Karpas-422 (cell line): ENCODE results near the gene HIGD1A. TPM values are rescaled to one million over a fixed set of nuclear protein-coding genes. Genes with fewer than 3 reads are reported as not detected.

ENCODE experiments used
- DNase-seq: peaks from one replicate; pipeline ENCODE4 v3.0.0-alpha.2; 2015
- H2AFZ ChIP-seq: fragments of 200-600 bp; sonication (generic); 2 replicates; pipeline ENCODE4 v1.6.1; 2014; ENCODE audit warnings: antibody characterized with exemption, low read length, mixed read lengths
- H3K27ac ChIP-seq: fragments of 200-600 bp; sonication (generic); 2 replicates; pipeline ENCODE4 v1.5.1; 2014; ENCODE audit warnings: mild to moderate bottlenecking, low read length, moderate library complexity
- H3K27me3 ChIP-seq: fragments of 200-600 bp; sonication (generic); 2 replicates; pipeline ENCODE4 v1.6.1; 2014; ENCODE audit warnings: low read length, mixed read lengths
- H3K36me3 ChIP-seq: fragments of 200-600 bp; sonication (generic); 2 replicates; pipeline ENCODE4 v1.6.1; 2014; ENCODE audit warnings: low read length, mixed read lengths; ENCODE audit not compliant: insufficient read depth
- H3K4me1 ChIP-seq: fragments of 200-600 bp; sonication (generic); 2 replicates; pipeline ENCODE4 v1.6.1; 2014; ENCODE audit warnings: mild to moderate bottlenecking, low read length, mixed read lengths
- H3K4me2 ChIP-seq: fragments of 200-600 bp; sonication (generic); 2 replicates; pipeline ENCODE4 v1.6.1; 2014; ENCODE audit warnings: low read length, low read depth, mild to moderate bottlenecking; ENCODE audit not compliant: poor library complexity, severe bottlenecking
- H3K4me3 ChIP-seq: fragments of 200-600 bp; sonication (generic); 2 replicates; pipeline ENCODE4 v1.5.1; 2014; ENCODE audit warnings: mild to moderate bottlenecking, antibody characterized with exemption, low read length, mixed read lengths
- H3K79me2 ChIP-seq: fragments of 200-600 bp; sonication (generic); 2 replicates; pipeline ENCODE4 v1.6.1; 2014; ENCODE audit warnings: mild to moderate bottlenecking, low read length, mixed read lengths
- H3K9ac ChIP-seq: fragments of 200-600 bp; sonication (generic); 2 replicates; pipeline ENCODE4 v1.6.0; 2014; ENCODE audit warnings: low read length
- H3K9me2 ChIP-seq: fragments of 200-600 bp; sonication (generic), shearing (Covaris generic); replicated peaks from 2 replicates; pipeline ENCODE4 v1.6.0; 2014; ENCODE audit warnings: mild to moderate bottlenecking, low read length, moderate library complexity; ENCODE audit not compliant: insufficient read depth
- H3K9me3 ChIP-seq: fragments of 300-700, 200-600 bp; sonication (generic); 2 replicates; pipeline ENCODE4 v1.6.1; 2014; ENCODE audit warnings: low read length, mixed read lengths
- H4K20me1 ChIP-seq: fragments of 200-600 bp; sonication (generic); 2 replicates; pipeline ENCODE4 v1.6.1; 2014; ENCODE audit warnings: mild to moderate bottlenecking, antibody characterized with exemption, low read length, low read depth; ENCODE audit not compliant: insufficient read depth
- total RNA-seq: library from RNA; depleted of rRNA; stranded (reverse); fragments of >200 nt; shearing (Covaris generic); gene quantifications from 2 replicates; pipeline ENCODE4 v1.2.3, GENCODE V29; 2014; ENCODE audit warnings: low replicate concordance

Gene HIGD1A
- total RNA-seq, 1 experiment from 2014 or later: 207 TPM

DNA sequence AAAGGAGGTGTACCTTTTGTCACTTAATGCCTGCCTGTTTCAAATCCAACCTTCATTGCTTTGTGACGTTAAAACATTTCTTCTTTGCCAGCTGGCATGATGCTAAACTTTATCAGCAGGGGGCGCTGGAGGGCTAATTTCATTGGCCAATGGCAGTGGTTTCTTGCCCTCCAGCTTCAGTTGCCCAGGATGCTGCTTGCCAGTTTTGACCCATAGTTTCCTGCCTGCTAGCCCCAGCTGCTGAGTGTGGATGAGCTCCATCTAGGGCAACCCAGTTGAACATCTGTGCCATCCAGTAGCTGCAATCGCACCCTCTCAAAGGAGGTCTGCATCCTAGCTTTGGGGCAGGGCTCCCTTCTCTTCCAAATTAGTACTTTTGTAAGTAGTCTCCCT is 27.0 kb upstream of the HIGD1A start:
- Histone ChIP-seq H3K79me2 (no peaks in the 10 kb centered on the region), H3K9me3 (no peaks in the 10 kb centered on the region), H3K9ac (no peak overlapping the region), H3K4me3 (no peak overlapping the region), H3K9me2 (no peaks in the 10 kb centered on the region), H3K4me2 (no peak overlapping the region), H3K36me3 (no peaks in the 10 kb centered on the region), H2AFZ (no peak overlapping the region), H4K20me1 (no peaks in the 10 kb centered on the region), H3K4me1 (no peaks in the 10 kb centered on the region), H3K27ac (no peak overlapping the region), H3K27me3 (no peaks in the 10 kb centered on the region)
- DNase-seq: peak; percentile 93

DNA sequence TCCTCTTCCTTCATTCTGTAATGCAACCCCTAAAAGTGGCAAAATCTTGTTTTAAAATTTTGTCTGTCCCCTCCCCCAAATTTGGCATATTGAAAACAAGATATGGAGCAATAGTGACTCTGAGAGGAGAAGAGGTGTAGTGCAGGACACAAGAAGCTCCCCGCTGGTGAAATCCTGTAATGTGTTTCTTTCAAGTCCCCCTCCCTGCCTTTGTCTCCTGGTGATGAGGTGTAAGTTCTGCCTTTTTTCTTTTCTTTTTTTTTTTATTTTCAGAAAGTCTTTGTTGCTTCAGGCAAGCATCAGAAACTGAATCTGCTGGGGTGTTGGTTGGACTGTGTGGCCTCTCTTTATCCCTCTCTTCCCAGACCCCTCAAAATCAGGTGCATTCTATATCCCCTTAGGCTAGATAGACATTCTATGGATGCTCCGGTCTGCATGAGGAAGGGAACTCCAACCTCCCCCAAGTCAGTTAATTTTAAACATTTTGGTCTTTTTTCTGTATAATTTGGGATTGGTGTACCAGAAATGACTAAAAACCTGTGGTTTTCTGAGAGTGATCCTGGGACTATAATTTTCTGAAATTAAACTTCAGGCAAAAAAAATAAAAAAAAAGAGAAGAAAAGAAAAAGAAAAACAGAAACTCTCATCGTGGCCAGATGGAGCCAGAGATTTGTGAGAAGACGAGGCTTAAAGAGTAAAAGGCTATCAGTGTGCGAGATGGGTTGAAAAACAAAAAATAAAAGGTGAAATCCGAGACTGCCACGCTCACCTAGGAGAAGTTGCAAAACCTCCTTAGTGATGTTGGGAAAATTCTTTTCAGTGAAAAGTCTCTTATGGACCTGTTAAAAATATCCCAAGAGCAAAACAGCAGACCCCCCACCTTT is 26.4 kb upstream of the HIGD1A start:
- Histone ChIP-seq H3K4me2 (no peak overlapping the region), H3K9me2 (no peaks in the 10 kb centered on the region), H3K79me2 (no peaks in the 10 kb centered on the region), H2AFZ (no peak overlapping the region), H3K27me3 (no peaks in the 10 kb centered on the region), H3K36me3 (no peaks in the 10 kb centered on the region), H4K20me1 (no peaks in the 10 kb centered on the region), H3K4me1 (no peaks in the 10 kb centered on the region), H3K9ac (no peak overlapping the region), H3K4me3 (no peak overlapping the region), H3K9me3 (no peaks in the 10 kb centered on the region), H3K27ac (no peak overlapping the region)
- peak; percentile 71 for DNase-seq

DNA sequence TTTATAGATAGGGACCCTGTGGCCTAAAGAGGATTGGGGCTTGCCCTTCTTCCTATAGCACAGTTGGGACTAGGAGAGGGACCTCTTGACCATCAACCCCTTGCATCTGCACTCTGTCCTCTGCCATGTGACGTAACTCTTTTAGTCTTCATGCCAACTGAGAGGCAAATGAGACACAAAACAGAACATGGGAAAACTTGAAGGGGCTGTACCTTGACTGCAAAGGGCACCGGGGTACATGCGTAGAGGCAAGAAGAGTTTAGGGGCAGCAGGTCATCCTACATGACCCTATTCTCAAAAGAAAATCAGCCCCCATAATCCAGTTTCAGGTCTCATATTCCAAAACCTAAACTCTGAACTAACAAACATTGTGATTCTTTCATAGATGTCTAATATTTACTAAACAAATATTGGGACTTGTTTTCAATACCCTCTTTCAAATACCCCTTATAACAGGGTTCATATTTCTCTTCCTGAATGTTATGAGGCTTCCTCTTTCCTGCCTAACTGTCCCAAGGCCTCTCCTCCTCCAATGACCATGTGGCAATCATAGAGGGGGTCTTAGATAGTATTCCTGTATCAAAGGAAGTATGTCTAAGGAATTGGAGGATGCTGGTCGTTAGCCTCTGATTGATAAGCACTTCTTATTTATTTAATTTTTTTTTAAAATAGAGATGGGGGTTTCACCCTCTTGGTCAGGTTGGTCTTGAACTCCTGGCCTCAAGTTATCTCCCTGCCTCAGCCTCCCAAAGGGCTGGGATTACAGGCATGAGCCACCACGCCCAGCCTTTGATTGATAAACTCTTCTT is 25.5 kb upstream of the HIGD1A start:
- Histone ChIP-seq H3K9ac (no peak overlapping the region), H3K4me1 (no peaks in the 10 kb centered on the region), H3K9me2 (no peaks in the 10 kb centered on the region), H3K36me3 (no peaks in the 10 kb centered on the region), H3K4me3 (no peak overlapping the region), H3K79me2 (no peaks in the 10 kb centered on the region), H3K27me3 (0 out of 2 replicates have a peak, but pooled peaks cover under 1% of the 10 kb centered on the region), H3K27ac (no peak overlapping the region), H2AFZ (no peak overlapping the region), H3K9me3 (no peaks in the 10 kb centered on the region), H3K4me2 (no peak overlapping the region), H4K20me1 (no peaks in the 10 kb centered on the region)
- no peak for DNase-seq

DNA sequence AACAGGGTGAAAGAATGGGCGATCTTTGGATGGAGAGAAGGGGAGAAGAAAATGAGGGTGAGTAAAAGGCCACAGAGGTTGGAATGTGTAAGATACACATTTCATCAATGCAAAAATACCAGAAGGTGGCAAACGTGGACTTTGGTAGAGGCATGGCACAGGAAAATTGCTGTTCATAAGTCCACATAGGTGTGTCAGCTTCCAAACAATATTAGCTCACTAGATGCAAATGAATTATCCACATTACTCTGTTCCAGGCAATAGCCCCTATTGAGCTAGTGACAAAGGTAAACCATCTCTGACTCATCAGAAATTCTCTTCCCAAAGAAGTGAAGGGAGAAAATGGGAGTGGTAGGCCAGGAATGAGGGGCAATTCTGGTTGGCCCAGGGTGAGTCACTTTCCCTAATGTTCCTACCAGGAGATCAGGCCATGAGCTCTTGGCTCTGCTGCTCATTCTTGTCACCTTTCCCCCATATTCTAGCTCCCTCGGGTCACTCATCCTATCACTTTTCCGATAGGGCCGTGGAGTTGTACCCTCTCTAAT is 24.9 kb upstream of the HIGD1A start:
- no peaks in the 10 kb centered on the region for H3K9me3 ChIP-seq
- no peak overlapping the region for H3K9ac ChIP-seq
- no peak overlapping the region for H3K4me3 ChIP-seq
- no peak overlapping the region for H3K4me2 ChIP-seq
- 0 out of 2 replicates have a peak, but pooled peaks cover 3% of the 10 kb centered on the region for H3K27me3 ChIP-seq
- H3K36me3 ChIP-seq: no peaks in the 10 kb centered on the region
- H2AFZ ChIP-seq: no peak overlapping the region
- H3K9me2 ChIP-seq: no peaks in the 10 kb centered on the region
- no peak overlapping the region for H3K27ac ChIP-seq
- H4K20me1 ChIP-seq: no peaks in the 10 kb centered on the region
- no peaks in the 10 kb centered on the region for H3K79me2 ChIP-seq
- DNase-seq: no peak
- H3K4me1 ChIP-seq: no peaks in the 10 kb centered on the region

DNA sequence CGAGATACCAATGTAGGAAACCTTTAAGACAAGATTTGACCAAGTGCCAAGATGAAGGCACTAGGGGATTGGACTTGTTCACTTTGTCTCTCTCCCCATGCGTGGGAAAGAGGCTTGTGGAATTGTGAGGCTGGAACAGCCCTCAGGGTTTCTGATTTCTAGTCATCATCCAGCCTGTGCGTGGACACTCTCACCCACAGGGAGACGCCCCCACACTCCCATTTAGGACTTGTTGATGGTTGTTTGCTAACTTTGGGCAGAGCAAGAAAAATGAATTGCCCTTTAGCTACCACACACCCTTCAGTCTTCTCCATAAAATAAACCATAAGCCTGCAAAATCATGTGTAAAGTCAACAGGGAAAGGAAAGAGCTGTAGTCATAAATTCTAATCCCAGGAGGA is 23.4 kb upstream of the HIGD1A start:
- Histone ChIP-seq H2AFZ (no peak overlapping the region), H3K27me3 (0 out of 2 replicates have a peak, but pooled peaks cover 3% of the 10 kb centered on the region), H3K4me1 (no peaks in the 10 kb centered on the region), H3K4me3 (no peak overlapping the region), H4K20me1 (no peaks in the 10 kb centered on the region), H3K36me3 (no peaks in the 10 kb centered on the region), H3K79me2 (no peaks in the 10 kb centered on the region), H3K9me3 (no peaks in the 10 kb centered on the region), H3K27ac (no peak overlapping the region), H3K9me2 (no peaks in the 10 kb centered on the region), H3K4me2 (no peak overlapping the region), H3K9ac (no peak overlapping the region)
- no peak for DNase-seq

DNA sequence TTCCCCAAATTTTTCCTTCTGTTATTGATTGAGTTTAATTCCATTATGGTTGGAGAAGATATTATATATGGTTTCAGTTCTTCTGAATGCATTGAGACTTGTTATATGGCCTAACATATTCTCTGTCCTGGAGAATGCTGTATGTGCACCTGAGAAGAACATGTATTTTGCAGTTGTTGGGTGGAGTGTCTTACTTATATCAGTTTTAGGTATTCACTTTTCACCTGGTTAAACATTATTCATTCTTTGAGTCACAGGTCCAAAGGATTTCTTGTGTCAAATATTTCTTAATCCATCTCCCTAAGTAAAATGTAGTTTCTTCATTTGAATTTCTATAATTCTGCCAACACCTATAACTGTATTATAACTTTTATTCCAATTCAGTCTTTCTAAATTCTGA is 22.7 kb upstream of the HIGD1A start:
- no peaks in the 10 kb centered on the region for H4K20me1 ChIP-seq
- H2AFZ ChIP-seq: no peak overlapping the region
- H3K4me1 ChIP-seq: no peaks in the 10 kb centered on the region
- H3K36me3 ChIP-seq: no peaks in the 10 kb centered on the region
- no peak overlapping the region for H3K27ac ChIP-seq
- no peaks in the 10 kb centered on the region for H3K9me3 ChIP-seq
- no peaks in the 10 kb centered on the region for H3K9me2 ChIP-seq
- H3K79me2 ChIP-seq: no peaks in the 10 kb centered on the region
- no peak overlapping the region for H3K4me3 ChIP-seq
- no peak overlapping the region for H3K9ac ChIP-seq
- no peak overlapping the region for H3K4me2 ChIP-seq
- H3K27me3 ChIP-seq: 0 out of 2 replicates have a peak, but pooled peaks cover 3% of the 10 kb centered on the region
- no peak for DNase-seq

DNA sequence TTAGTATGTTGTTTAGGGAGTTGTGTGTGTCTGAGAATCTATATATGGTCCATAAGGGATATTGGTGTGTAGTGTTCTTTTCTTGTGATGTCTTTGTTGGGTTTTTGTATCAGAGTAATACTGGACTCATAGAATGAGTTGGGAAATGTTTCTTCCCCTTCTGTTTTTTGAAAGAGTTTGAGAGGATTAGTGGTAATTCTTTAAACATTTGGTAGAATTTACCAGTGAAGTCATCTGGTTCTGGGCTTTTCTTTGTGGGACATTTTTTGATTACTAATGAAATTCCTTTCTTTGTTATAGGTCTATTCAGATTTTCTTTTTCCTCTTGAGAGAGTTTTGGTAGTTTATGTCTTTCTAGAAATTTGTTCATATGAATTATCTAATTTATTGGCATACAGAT is 21.9 kb upstream of the HIGD1A start:
- no peaks in the 10 kb centered on the region for H3K36me3 ChIP-seq
- H3K9me3 ChIP-seq: no peaks in the 10 kb centered on the region
- H3K4me1 ChIP-seq: no peaks in the 10 kb centered on the region
- no peak overlapping the region for H2AFZ ChIP-seq
- no peak overlapping the region for H3K27ac ChIP-seq
- H3K27me3 ChIP-seq: 0 out of 2 replicates have a peak, but pooled peaks cover 3% of the 10 kb centered on the region
- H3K4me3 ChIP-seq: no peak overlapping the region
- H4K20me1 ChIP-seq: no peaks in the 10 kb centered on the region
- no peaks in the 10 kb centered on the region for H3K79me2 ChIP-seq
- H3K9me2 ChIP-seq: no peaks in the 10 kb centered on the region
- DNase-seq: no peak
- H3K9ac ChIP-seq: no peak overlapping the region
- no peak overlapping the region for H3K4me2 ChIP-seq

DNA sequence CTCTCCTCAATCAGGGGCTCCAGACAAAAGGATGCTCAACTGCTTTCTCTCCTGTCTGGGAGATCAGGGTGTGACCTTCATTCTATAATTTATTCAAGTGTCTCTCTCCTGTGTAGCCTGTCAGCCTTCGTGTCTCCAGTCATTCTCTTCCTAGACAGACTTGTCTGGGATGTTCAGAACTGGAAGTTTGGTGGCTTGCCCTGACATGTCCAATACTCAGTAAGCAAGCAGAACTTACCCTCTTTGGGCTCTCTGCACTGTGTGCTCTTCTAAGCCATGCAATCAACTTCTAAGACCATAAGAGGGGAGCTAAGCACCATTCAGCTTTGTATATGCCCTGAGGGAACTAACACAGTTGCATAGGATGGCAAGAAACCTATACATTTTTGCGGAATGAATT is 19.1 kb upstream of the HIGD1A start:
- Histone ChIP-seq H3K4me1 (no peaks in the 10 kb centered on the region), H3K9me3 (no peaks in the 10 kb centered on the region), H3K36me3 (no peaks in the 10 kb centered on the region), H3K9ac (no peak overlapping the region), H3K27me3 (0 out of 2 replicates have a peak, but pooled peaks cover 3% of the 10 kb centered on the region), H3K9me2 (no peaks in the 10 kb centered on the region), H3K4me3 (no peak overlapping the region), H3K79me2 (no peaks in the 10 kb centered on the region), H4K20me1 (no peaks in the 10 kb centered on the region), H3K27ac (no peak overlapping the region), H2AFZ (no peak overlapping the region), H3K4me2 (no peak overlapping the region)
- no peak for DNase-seq
